CD4-positive, alpha-beta T cell treated with Interleukin-1 beta for 1 hour (primary cell): ENCODE data around the gene OBP2B.

Experiments
- DNase-seq, 2 donors: peaks; one replicate each; pipeline ENCODE4 v3.0.0-alpha.2; 2020 to 2022

Gene OBP2B

DNA sequence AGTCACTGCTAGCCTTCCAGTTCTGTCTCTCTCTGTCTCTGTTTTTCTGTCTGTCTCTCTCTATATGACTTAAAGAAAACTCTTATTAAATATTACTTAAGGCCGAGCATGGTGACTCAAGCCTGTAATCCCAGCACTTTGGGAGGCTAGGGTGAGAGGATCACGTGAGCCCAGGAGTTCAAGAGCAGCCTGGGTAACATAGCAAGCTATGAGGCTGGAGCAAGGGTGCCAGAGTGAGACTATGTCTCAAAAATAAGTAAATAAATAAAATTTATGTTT lies 43.7 kb downstream of the OBP2B start:
- no peak for DNase-seq

DNA sequence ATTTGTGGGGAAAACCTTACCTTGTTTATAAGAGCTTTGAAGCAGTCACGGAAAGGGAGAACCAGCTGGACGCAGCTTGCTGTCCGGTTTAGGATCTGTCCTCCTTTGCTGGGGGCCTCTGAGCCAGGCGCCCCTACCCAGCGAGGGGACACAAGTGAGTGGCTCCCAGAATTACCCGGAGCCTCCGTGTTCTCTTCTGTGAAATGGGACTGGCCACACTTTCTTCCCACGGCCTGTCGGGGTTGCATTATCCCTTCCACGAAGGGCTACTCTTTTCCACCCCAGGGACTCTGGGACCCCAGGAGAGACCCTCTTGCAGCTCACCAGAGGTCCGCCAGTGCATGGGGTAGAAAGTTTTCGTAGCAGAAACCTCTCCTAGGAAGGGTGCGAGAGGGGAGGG lies 44.9 kb downstream of the OBP2B start:
- no peak for DNase-seq

- peak; percentile 30 to 60 for DNase-seq
These were observed 45.4 kb downstream of the OBP2B start, which contains the start of gene GBGT1 for GRCh38 chr9:133163504-133164172. Gene GBGT1, minus strand, starts transcription at chr9:133163914. Its CDS starts 1,502 bp downstream, at chr9:133162412.

- no peak for DNase-seq
These were observed 46.1 kb downstream of the OBP2B start for GRCh38 chr9:133162861-133163503.

DNA sequence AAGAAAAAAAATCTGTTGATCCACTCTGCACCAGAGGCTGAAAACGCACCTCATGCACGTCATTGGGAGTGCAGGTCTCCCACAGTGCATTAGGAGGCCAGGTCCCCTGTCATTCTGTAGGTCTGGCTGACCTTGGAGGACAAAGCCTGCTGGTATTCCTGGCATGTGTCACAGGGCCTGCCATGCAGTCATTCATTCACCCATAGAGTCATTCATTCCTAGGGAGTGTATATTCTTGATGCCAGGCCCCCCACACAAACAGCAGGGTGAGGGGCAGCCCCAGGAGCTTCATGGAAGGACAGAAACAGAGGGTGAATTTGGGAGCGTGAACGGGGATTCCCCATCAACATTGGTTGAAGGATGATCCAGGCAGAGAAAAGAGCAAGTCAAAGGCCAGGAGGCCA lies 47.5 kb downstream of the OBP2B start:
- DNase-seq: no peak

DNA sequence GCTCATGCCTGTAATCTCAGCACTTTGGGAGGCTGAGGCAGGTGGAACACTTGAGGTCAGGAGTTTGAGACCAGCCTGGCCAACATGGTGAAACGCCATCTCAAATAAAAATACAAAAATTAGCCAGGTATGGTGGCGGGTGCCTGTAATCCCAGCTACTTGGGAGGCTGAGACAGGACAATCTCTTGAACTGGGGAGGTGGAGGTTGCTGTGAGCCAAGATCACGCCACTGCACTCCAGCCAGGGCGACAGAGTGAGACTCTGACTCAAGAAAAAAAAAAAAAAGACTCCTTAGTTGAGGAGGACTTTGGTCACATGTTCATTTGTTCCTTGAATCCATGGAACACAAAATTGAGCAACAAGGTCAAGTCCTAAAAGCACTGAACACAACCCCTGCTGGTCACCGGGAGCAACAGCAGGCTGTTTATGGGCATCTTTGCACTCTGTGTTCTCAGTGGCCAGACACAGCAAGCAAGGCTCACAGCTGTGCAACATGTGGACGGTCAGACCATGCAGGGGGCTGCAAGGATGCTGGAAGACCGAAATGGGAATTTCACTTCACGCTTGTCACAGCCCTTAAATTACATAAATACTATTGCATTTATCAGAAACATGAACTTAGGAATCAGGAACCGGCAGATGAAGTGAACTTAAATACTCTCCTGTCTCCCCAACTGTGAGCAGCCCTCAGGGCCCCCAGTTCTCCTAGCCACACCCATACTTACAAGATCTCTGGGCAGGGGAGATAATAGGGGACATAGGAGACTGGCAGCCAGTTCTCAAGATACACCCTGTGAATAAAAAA lies 48.1 kb downstream of the OBP2B start:
- peak; percentile 48 to 50 for DNase-seq

DNA sequence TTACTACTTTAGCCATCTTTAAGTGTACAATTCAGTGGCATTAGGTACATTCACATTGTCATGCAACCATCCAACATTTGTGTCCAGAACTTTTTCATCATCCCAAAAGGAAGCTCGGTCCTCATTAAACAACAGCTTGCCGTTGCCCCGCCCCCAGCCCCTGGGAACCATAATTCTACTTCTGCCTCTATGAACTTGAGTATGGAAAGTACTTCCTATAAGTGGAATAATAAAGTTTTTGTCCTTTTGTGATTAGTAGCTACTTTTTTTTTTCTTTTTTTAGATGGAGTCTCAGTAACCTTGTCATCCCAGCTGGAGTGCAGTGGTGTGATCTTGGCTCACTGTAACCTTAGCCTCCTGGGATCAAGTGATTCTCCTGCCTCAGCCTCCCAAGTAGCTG lies 50.4 kb downstream of the OBP2B start:
- DNase-seq: no peak
